ENCODE data around the gene TSC22D3. TPM values are rescaled to one million over a fixed set of nuclear protein-coding genes. Genes with fewer than 3 reads are reported as not detected.
A peak's percentile ranks its signal among the peaks of the same experiment; 100 is the strongest.

Gene TSC22D3
- total RNA-seq, 4 donors from 2014 or later = 101 to 786 (median 475) TPM

- DNase-seq = no peak
- H3K9me3 ChIP-seq = no peaks in the 10 kb centered on the region
- intact Hi-C loops (cut with DNase I; ENCODE audit: low total_unique reads) = no loop called here
- H3K36me3 ChIP-seq = no peaks in the 10 kb centered on the region
- H3K27me3 ChIP-seq = no peaks in the 10 kb centered on the region
- H3K27ac ChIP-seq = no peak overlapping the region
- no peak overlapping the region for H3K4me3 ChIP-seq
- TF ChIP-seq POLR2A (IDR thresholded peaks at IDR 0.05) (no peak), CTCF (IDR thresholded peaks at IDR 0.05) (no peak)
- H3K4me1 ChIP-seq = no peaks in the 10 kb centered on the region
Measured at GRCh38 chrX:107704587-107704986, 71.0 kb downstream of the TSC22D3 start.

- no peak overlapping the region for H3K27ac ChIP-seq
- H3K27me3 ChIP-seq = no peaks in the 10 kb centered on the region
- no peaks in the 10 kb centered on the region for H3K9me3 ChIP-seq
- H3K36me3 ChIP-seq = no peaks in the 10 kb centered on the region
- TF ChIP-seq POLR2A (IDR thresholded peaks at IDR 0.05) = no peak
- no peaks in the 10 kb centered on the region for H3K4me1 ChIP-seq
- intact Hi-C loops (cut with DNase I; ENCODE audit: low total_unique reads) = no loop called here
- no peak overlapping the region for H3K4me3 ChIP-seq
- DNase-seq = no peak
Measured at GRCh38 chrX:107704181-107704580, 71.4 kb downstream of the TSC22D3 start.

GRCh38 chrX:107701493-107702121 lies 74.0 kb downstream of the TSC22D3 start:
- intact Hi-C loops (cut with DNase I; ENCODE audit: low total_unique reads) = no loop called here
- no peaks in the 10 kb centered on the region for H3K9me3 ChIP-seq
- TF ChIP-seq CTCF (IDR thresholded peaks at IDR 0.05) = no peak
- TF ChIP-seq POLR2A (IDR thresholded peaks at IDR 0.05) = no peak
- H3K36me3 ChIP-seq = no peaks in the 10 kb centered on the region
- H3K4me3 ChIP-seq = no peak overlapping the region
- H3K27me3 ChIP-seq = no peaks in the 10 kb centered on the region
- no peaks in the 10 kb centered on the region for H3K4me1 ChIP-seq
- DNase-seq = peak in 1 of 2 donors; percentile 11
- peak overlapping the region; percentile 54 to 62 for H3K27ac ChIP-seq

GRCh38 chrX:107700790-107701189 lies 74.8 kb downstream of the TSC22D3 start:
- TF ChIP-seq CTCF (IDR thresholded peaks at IDR 0.05) (no peak), POLR2A (IDR thresholded peaks at IDR 0.05) (no peak)
- intact Hi-C loops (cut with DNase I; ENCODE audit: low total_unique reads) = no loop called here
- Histone ChIP-seq H3K27ac (peak overlapping the region; percentile 54 to 62), H3K27me3 (no peaks in the 10 kb centered on the region), H3K36me3 (no peaks in the 10 kb centered on the region), H3K4me3 (no peak overlapping the region), H3K4me1 (no peaks in the 10 kb centered on the region), H3K9me3 (no peaks in the 10 kb centered on the region)
- DNase-seq = no peak

GRCh38 chrX:107700317-107700774 lies 75.2 kb downstream of the TSC22D3 start:
- intact Hi-C loops (cut with DNase I; ENCODE audit: low total_unique reads) = no loop called here
- peak in 1 of 2 donors; percentile 61 for DNase-seq

More at GRCh38 chrX:107700317-107700774, 75.2 kb downstream of the TSC22D3 start:
- Histone ChIP-seq H3K4me1 (no peaks in the 10 kb centered on the region), H3K4me3 (no peak overlapping the region), H3K36me3 (no peaks in the 10 kb centered on the region), H3K27me3 (no peaks in the 10 kb centered on the region), H3K27ac (peak overlapping the region; percentile 54 to 62), H3K9me3 (no peaks in the 10 kb centered on the region)
- TF ChIP-seq POLR2A (IDR thresholded peaks at IDR 0.05) (peak in 1 of 2 donors; percentile 37), CTCF (IDR thresholded peaks at IDR 0.05) (no peak)

All from uterus (tissue), 4 donors.